Thoracic aorta (tissue), 2 donors: ENCODE results near the gene CYREN. TPM values are rescaled to one million over a fixed set of nuclear protein-coding genes. Genes with fewer than 3 reads are reported as not detected.

Experiments
- ATAC-seq: fragments of 150-250 bp; one replicate; pipeline ENCODE4 v1.8.0; 2017; ENCODE audit warnings: low read depth; ENCODE audit not compliant: insufficient number of reproducible peaks, low FRiP score
- DNase-seq: peaks from one replicate; pipeline ENCODE4 v3.0.0-alpha.2; 2020; ENCODE audit warnings: low spot score
- H3K27ac ChIP-seq, 2 donors: fragments of 200-600 bp; sonication (generic); 1 replicate in 1 of 2; 2 replicates in 1 of 2; pipeline ENCODE4 v1.5.1; 2016; ENCODE audit warnings: mild to moderate bottlenecking in 2 of 2, moderate library complexity in 2 of 2
- H3K27me3 ChIP-seq: fragments of 200-600 bp; sonication (generic); replicated peaks from 2 replicates; pipeline ENCODE4 v1.6.0; 2016; ENCODE audit warnings: mild to moderate bottlenecking; ENCODE audit not compliant: insufficient read depth
- H3K36me3 ChIP-seq: fragments of 200-600 bp; sonication (generic); one replicate; pipeline ENCODE4 v1.5.1; 2016
- H3K4me1 ChIP-seq, 2 donors: fragments of 200-600 bp; sonication (generic); 1 replicate in 1 of 2; 2 replicates in 1 of 2; pipeline versions ENCODE4 v1.5.1 to v1.6.0; 2016; ENCODE audit warnings: low read depth in 2 of 2, mild to moderate bottlenecking in 1 of 2; ENCODE audit not compliant: control insufficient read depth in 1 of 2
- H3K4me3 ChIP-seq: fragments of 200-600 bp; sonication (generic); 2 replicates; pipeline ENCODE4 v1.5.1; 2016; ENCODE audit warnings: mild to moderate bottlenecking
- H3K9me3 ChIP-seq: fragments of 200-600 bp; sonication (generic); 2 replicates; pipeline ENCODE4 v1.5.1; 2016
- total RNA-seq, 2 donors: library from RNA; depleted of rRNA; stranded (reverse); fragments of >200 nt; gene quantifications; one replicate each; pipeline versions ENCODE4 v1.1.0 to v1.2.3, GENCODE V29; 2016
- TF ChIP-seq, protein P1 (sequence below): fragments of 200-600 bp; sonication (generic); IDR thresholded peaks from one replicate; pipeline ENCODE4 v1.5.1; 2019; ENCODE audit warnings: antibody characterized with exemption

The CYREN gene
- total RNA-seq, 2 donors from 2014 or later: 37.6 to 54.1 TPM

DNA sequence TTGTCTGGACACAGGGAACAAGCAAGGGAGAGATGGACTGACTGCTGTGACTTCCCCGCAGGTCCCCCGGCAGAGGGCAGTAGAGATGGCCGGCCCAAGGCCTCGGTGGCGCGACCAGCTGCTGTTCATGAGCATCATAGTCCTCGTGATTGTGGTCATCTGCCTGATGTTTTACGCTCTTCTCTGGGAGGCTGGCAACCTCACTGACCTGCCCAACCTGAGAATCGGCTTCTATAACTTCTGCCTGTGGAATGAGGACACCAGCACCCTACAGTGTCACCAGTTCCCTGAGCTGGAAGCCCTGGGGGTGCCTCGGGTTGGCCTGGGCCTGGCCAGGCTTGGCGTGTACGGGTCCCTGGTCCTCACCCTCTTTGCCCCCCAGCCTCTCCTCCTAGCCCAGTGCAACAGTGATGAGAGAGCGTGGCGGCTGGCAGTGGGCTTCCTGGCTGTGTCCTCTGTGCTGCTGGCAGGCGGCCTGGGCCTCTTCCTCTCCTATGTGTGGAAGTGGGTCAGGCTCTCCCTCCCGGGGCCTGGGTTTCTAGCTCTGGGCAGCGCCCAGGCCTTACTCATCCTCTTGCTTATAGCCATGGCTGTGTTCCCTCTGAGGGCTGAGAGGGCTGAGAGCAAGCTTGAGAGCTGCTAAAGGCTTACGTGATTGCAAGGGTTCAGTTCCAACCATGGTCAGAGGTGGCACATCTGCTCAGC lies 6.0 kb downstream of the CYREN start:
- H3K4me3 ChIP-seq: no peak overlapping the region
- peaks cover 33 to 74% of the 10 kb centered on the region in 2 donors for H3K4me1 ChIP-seq
- no peaks in the 10 kb centered on the region for H3K27me3 ChIP-seq
- peaks cover 21% of the 10 kb centered on the region for H3K36me3 ChIP-seq
- DNase-seq (no peak), ATAC-seq (no peak)
- TF ChIP-seq, protein P1, sequence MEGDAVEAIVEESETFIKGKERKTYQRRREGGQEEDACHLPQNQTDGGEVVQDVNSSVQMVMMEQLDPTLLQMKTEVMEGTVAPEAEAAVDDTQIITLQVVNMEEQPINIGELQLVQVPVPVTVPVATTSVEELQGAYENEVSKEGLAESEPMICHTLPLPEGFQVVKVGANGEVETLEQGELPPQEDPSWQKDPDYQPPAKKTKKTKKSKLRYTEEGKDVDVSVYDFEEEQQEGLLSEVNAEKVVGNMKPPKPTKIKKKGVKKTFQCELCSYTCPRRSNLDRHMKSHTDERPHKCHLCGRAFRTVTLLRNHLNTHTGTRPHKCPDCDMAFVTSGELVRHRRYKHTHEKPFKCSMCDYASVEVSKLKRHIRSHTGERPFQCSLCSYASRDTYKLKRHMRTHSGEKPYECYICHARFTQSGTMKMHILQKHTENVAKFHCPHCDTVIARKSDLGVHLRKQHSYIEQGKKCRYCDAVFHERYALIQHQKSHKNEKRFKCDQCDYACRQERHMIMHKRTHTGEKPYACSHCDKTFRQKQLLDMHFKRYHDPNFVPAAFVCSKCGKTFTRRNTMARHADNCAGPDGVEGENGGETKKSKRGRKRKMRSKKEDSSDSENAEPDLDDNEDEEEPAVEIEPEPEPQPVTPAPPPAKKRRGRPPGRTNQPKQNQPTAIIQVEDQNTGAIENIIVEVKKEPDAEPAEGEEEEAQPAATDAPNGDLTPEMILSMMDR: no peak
- H3K9me3 ChIP-seq: no peaks in the 10 kb centered on the region
- peak overlapping the region; percentile 35 to 54 for H3K27ac ChIP-seq

DNA sequence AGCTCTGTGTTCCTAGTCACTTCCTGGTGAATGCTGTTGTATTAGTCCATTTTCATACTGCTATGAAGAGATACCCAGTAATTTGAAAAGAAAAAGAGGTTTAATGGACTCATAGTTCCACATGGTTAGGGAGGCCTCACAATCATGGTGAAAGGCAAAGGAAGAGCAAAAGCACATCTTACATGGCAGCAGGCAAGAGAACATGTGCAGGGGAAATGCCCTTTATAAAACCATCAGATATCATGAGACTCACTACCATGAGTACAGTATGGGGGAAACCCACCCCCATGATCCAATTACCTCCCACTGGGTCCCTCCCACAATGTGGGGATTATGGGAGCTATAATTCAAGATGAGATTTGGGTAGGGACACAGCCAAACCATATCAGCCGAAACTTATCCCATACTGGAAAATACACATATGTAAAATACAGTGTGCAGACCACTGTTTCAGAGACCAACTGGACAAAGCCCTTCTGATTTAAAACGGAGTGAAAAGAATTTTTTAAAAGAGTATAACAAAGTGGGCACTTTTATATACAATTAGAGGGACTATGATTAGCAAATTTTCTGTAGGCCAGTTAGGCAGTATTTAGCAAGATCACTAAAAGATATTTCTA lies 8.0 kb downstream of the CYREN start:
- DNase-seq (no peak), ATAC-seq (no peak)
- peaks cover 20% of the 10 kb centered on the region for H3K36me3 ChIP-seq
- H3K27ac ChIP-seq: no peak overlapping the region
- no peaks in the 10 kb centered on the region for H3K27me3 ChIP-seq
- TF ChIP-seq, protein P1: no peak
- no peaks in the 10 kb centered on the region for H3K9me3 ChIP-seq
- H3K4me1 ChIP-seq: peaks cover 35 to 76% of the 10 kb centered on the region in 2 donors
- no peak overlapping the region for H3K4me3 ChIP-seq

DNA sequence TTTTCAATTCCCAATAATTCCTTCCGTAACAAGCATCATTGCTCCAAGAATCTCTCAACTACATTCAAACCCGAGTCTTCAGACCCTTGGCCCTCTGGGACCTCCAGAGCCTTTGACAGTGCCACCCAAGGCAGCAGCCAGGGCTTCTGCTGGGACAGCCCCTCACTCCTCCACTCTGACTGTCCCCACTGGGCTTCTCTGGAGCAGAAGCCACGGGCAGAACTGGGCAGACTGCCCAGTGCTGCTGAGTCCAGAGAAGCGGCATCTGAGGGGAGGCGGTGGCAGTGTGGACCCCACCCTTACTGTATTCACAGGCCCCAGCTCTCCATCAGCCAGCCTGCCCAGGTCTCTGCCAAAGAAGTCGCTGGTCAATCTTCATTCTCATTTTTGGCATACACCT lies 8.8 kb downstream of the CYREN start:
- TF ChIP-seq, protein P1: no peak
- H3K27ac ChIP-seq: no peak overlapping the region
- ATAC-seq: no peak

DNA sequence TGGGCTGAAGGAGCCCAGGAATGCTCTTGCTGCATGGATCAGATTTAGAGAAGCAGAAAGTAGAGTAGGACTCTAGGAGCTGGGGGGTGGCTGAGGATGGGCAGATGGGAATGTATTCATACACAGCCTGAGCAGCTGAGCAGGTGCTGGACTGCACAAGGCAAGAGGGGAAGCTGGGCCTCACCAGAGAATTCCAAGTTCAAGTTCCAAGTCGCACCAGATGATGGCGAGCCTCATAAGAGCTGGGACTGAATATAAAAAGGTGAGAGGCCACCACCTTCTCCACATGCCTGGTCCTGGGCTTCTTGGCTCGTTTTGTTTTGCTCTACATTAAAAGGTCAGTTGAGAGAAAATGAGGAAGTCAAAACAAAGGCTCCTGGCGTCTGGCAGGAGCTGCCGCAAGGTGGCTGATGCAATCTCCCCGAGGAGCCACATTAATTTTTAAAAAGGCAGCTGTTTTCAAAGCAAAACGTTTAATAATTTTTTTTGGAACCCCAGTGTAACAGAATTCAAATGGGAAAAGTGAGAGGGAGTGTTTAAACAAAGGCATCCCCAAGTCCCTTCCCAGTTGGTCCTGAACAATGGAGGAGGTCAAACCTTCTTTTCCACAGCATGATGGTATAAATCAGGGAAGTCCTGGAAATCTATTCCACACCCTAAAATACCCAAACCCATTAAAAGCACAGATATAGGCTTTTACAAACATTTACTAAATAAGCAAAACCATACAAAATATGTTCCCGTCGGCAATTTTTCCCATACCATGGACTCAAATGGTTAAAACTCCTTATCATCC lies 9.5 kb downstream of the CYREN start:
- ATAC-seq (no peak), DNase-seq (no peak)
- peaks cover 3% of the 10 kb centered on the region for H3K9me3 ChIP-seq
- H3K27ac ChIP-seq: peak overlapping the region; percentile 24 to 40
- TF ChIP-seq, protein P1: no peak
- H3K4me1 ChIP-seq: peaks cover 35 to 68% of the 10 kb centered on the region in 2 donors
- peaks cover 6% of the 10 kb centered on the region for H3K36me3 ChIP-seq
- H3K27me3 ChIP-seq: no peaks in the 10 kb centered on the region
- H3K4me3 ChIP-seq: no peak overlapping the region

More for the DNA sequence above, 8.8 kb downstream of the CYREN start:
- no peak for DNase-seq
- Histone ChIP-seq H3K4me1 (peaks cover 35 to 74% of the 10 kb centered on the region in 2 donors), H3K36me3 (peaks cover 12% of the 10 kb centered on the region), H3K27me3 (no peaks in the 10 kb centered on the region), H3K4me3 (no peak overlapping the region), H3K9me3 (no peaks in the 10 kb centered on the region)
